H9 (cell line): Measurements from ENCODE around the gene S100Z. TPM values are rescaled to one million over a fixed set of nuclear protein-coding genes. Genes with fewer than 3 reads are reported as not detected.

Source experiments
- DNase-seq: peaks from one replicate; pipeline ENCODE4 v3.0.0-alpha.2; 2017
- H2AFZ ChIP-seq: one replicate; pipeline ENCODE4 v1.6.1; 2013; ENCODE audit warnings: mild to moderate bottlenecking, low read length, control low read depth, moderate library complexity
- H2AK5ac ChIP-seq: 2 replicates; pipeline ENCODE4 v1.6.1; 2013; ENCODE audit warnings: low read length, control low read depth, mixed read lengths; ENCODE audit not compliant: insufficient read length
- H2BK120ac ChIP-seq: one replicate; pipeline ENCODE4 v1.6.1; 2013; ENCODE audit warnings: low read depth, mild to moderate bottlenecking, low read length, control low read depth, inconsistent platforms; ENCODE audit not compliant: poor library complexity, severe bottlenecking
- H2BK12ac ChIP-seq: 2 replicates; pipeline ENCODE4 v1.6.1; 2013; ENCODE audit warnings: low read length, control low read depth, mixed read lengths, low read depth; ENCODE audit not compliant: insufficient read length
- H2BK15ac ChIP-seq: 2 replicates; pipeline ENCODE4 v1.6.1; 2013; ENCODE audit warnings: low read depth, low read length, control low read depth
- H2BK20ac ChIP-seq: one replicate; pipeline ENCODE4 v1.6.1; 2013; ENCODE audit warnings: low read depth, mild to moderate bottlenecking, low read length, control low read depth, inconsistent platforms; ENCODE audit not compliant: poor library complexity, severe bottlenecking
- H2BK5ac ChIP-seq: 2 replicates; pipeline ENCODE4 v1.6.1; 2013; ENCODE audit warnings: low read length, control low read depth, mixed read lengths; ENCODE audit not compliant: insufficient read length
- H3K14ac ChIP-seq: 2 replicates; pipeline ENCODE4 v1.6.1; 2013; ENCODE audit warnings: low read length, control low read depth; ENCODE audit not compliant: insufficient read depth
- H3K18ac ChIP-seq: 2 replicates; pipeline ENCODE4 v1.6.1; 2013; ENCODE audit warnings: low read depth, mild to moderate bottlenecking, mixed read lengths, low read length, control low read depth; ENCODE audit not compliant: insufficient read length
- H3K23ac ChIP-seq: 2 replicates; pipeline ENCODE4 v1.6.1; 2013; ENCODE audit warnings: low read length, control low read depth, mixed read lengths, low read depth; ENCODE audit not compliant: insufficient read length
- H3K23me2 ChIP-seq: 2 replicates; pipeline ENCODE4 v1.6.1; 2013; ENCODE audit warnings: low read depth, mild to moderate bottlenecking, mixed read lengths, low read length, control low read depth; ENCODE audit not compliant: insufficient read length, poor library complexity, severe bottlenecking
- H3K27ac ChIP-seq: 2 replicates; pipeline ENCODE4 v1.5.1; 2013; ENCODE audit warnings: low read length, control low read depth, mixed read lengths, low read depth; ENCODE audit not compliant: insufficient read length
- H3K27me3 ChIP-seq: 2 replicates; pipeline ENCODE4 v1.6.1; 2013; ENCODE audit warnings: low read length, control low read depth, inconsistent platforms; ENCODE audit not compliant: insufficient read depth
- H3K4ac ChIP-seq: 2 replicates; pipeline ENCODE4 v1.6.1; 2013; ENCODE audit warnings: low read depth, mild to moderate bottlenecking, control low read depth, inconsistent platforms, low read length, moderate library complexity
- H3K4me1 ChIP-seq: 2 replicates; pipeline ENCODE4 v1.6.1; 2013; ENCODE audit warnings: low read length, control low read depth, inconsistent platforms; ENCODE audit not compliant: insufficient read depth
- H3K4me2 ChIP-seq: 2 replicates; pipeline ENCODE4 v1.6.1; 2013; ENCODE audit warnings: low read length, control low read depth, mixed read lengths; ENCODE audit not compliant: insufficient read length, insufficient read depth
- H3K56ac ChIP-seq: 2 replicates; pipeline ENCODE4 v1.6.1; 2013; ENCODE audit warnings: low read depth, mild to moderate bottlenecking, mixed read lengths, low read length, control low read depth; ENCODE audit not compliant: insufficient read length
- H3K79me1 ChIP-seq: 2 replicates; pipeline ENCODE4 v1.6.1; 2013; ENCODE audit warnings: low read depth, mild to moderate bottlenecking, moderate library complexity, low read length, control low read depth, inconsistent platforms; ENCODE audit not compliant: insufficient read depth, poor library complexity, severe bottlenecking
- H3K79me2 ChIP-seq: 2 replicates; pipeline ENCODE4 v1.6.1; 2013; ENCODE audit warnings: low read length, control low read depth, inconsistent platforms; ENCODE audit not compliant: insufficient read depth
- H3K9ac ChIP-seq: 2 replicates; pipeline ENCODE4 v1.6.1; 2013; ENCODE audit warnings: low read length, control low read depth, mixed read lengths; ENCODE audit not compliant: insufficient read length; ENCODE audit errors: extremely low read depth
- H3K9me3 ChIP-seq: one replicate; pipeline ENCODE4 v1.6.1; 2013; ENCODE audit warnings: low read depth, low read length, inconsistent platforms; ENCODE audit not compliant: control insufficient read depth
- H3T11ph ChIP-seq: one replicate; pipeline ENCODE4 v1.6.1; 2013; ENCODE audit warnings: mild to moderate bottlenecking, low read length, control low read depth, inconsistent platforms
- H4K20me1 ChIP-seq: one replicate; pipeline ENCODE4 v1.6.1; 2013; ENCODE audit not compliant: control insufficient read depth, insufficient read length, insufficient read depth
- H4K5ac ChIP-seq: 2 replicates; pipeline ENCODE4 v1.6.1; 2013; ENCODE audit warnings: low read depth, mild to moderate bottlenecking, mixed read lengths, low read length, control low read depth; ENCODE audit not compliant: insufficient read length
- H4K8ac ChIP-seq: replicated peaks from 2 replicates; pipeline ENCODE4 v1.6.1; 2013; ENCODE audit warnings: low read length, control low read depth, mixed read lengths, low read depth; ENCODE audit not compliant: insufficient read length
- H4K91ac ChIP-seq: 2 replicates; pipeline ENCODE4 v1.6.1; 2013; ENCODE audit warnings: low read depth, mild to moderate bottlenecking, moderate library complexity, mixed read lengths, low read length, control low read depth; ENCODE audit not compliant: insufficient read length
- H3K27ac Mint-ChIP-seq, 3 experiments: 2 replicates in 2 of 3; 3 replicates in 1 of 3; pipeline ENCODE4 v1.8.0; 2020 to 2021; ENCODE audit warnings: mixed read lengths in 3 of 3, mild to moderate bottlenecking in 1 of 3, moderate library complexity in 1 of 3
- H3K27me3 Mint-ChIP-seq: 2 replicates; pipeline ENCODE4 v1.8.0; 2021; ENCODE audit warnings: low read depth, mild to moderate bottlenecking, moderate library complexity, mixed read lengths
- H3K36me3 Mint-ChIP-seq, 3 experiments: 2 replicates in 2 of 3; 3 replicates in 1 of 3; pipeline ENCODE4 v1.8.0; 2020 to 2021; ENCODE audit warnings: low read depth in 3 of 3, mixed read lengths in 3 of 3; ENCODE audit not compliant: insufficient read depth in 1 of 3
- H3K4me1 Mint-ChIP-seq, 2 experiments: 2 replicates each; pipeline ENCODE4 v1.8.0; 2020; ENCODE audit warnings: mixed read lengths in 2 of 2
- H3K4me3 Mint-ChIP-seq, 2 experiments: 2 replicates in 1 of 2; 3 replicates in 1 of 2; pipeline ENCODE4 v1.8.0; 2020 to 2021; ENCODE audit warnings: mild to moderate bottlenecking in 2 of 2, mixed read lengths in 2 of 2, moderate library complexity in 1 of 2
- H3K9me3 Mint-ChIP-seq, 2 experiments: 2 replicates in 1 of 2; 3 replicates in 1 of 2; pipeline ENCODE4 v1.8.0; 2020; ENCODE audit warnings: mild to moderate bottlenecking in 2 of 2, mixed read lengths in 2 of 2, moderate library complexity in 1 of 2
- WGBS: extraction: QIAGEN DNeasy Blood & Tissue Kit; methylation state at CpG from one replicate; pipeline ENCODE4 v1.1.7; 2013; ENCODE audit warnings: missing lambda C conversion rate, low lambda C conversion rate, mixed read lengths; ENCODE audit not compliant: insufficient read length; ENCODE audit errors: extremely low coverage; 5-methylcytosine and 5-hydroxymethylcytosine counted together
- total RNA-seq: library from RNA; stranded (reverse); gene quantifications from 2 replicates; pipeline ENCODE4 v1.2.1, GENCODE V29; 2021
- TF ChIP-seq, protein P1 (sequence below): fragments of 200-600 bp; sonication (generic); conservative IDR thresholded peaks from 3 replicates; pipeline ENCODE4 v1.8.0; 2021; ENCODE audit warnings: antibody characterized with exemption, mild to moderate bottlenecking

The S100Z gene
- total RNA-seq, 1 experiment from 2014 or later = not detected

GRCh38 chr5:76901522-76901921 is 51.7 kb downstream of the S100Z start:
- Histone ChIP-seq H3K27me3 (no peaks in the 10 kb centered on the region), H4K91ac (no peak overlapping the region), H4K5ac (no peak overlapping the region), H3K79me2 (no peaks in the 10 kb centered on the region), H3K56ac (no peak overlapping the region), H3T11ph (no peak overlapping the region), H2BK12ac (no peak overlapping the region), H3K23ac (no peak overlapping the region), H2BK120ac (no peak overlapping the region), H2BK5ac (no peak overlapping the region), H2BK15ac (no peak overlapping the region), H3K23me2 (no peaks in the 10 kb centered on the region), H3K18ac (no peak overlapping the region), H2AFZ (no peak overlapping the region), H3K4me1 (no peaks in the 10 kb centered on the region), H3K9me3 (no peaks in the 10 kb centered on the region), H3K79me1 (no peaks in the 10 kb centered on the region), H4K8ac (no peak overlapping the region), H3K4me2 (no peak overlapping the region), H3K4ac (no peak overlapping the region), H3K14ac (no peak overlapping the region), H2BK20ac (no peak overlapping the region), H3K27ac (no peak overlapping the region), H2AK5ac (no peak overlapping the region), H3K9ac (no peak overlapping the region), H4K20me1 (no peaks in the 10 kb centered on the region)
- WGBS = no CpG with 5 or more reads among the region's 3 CpGs
- H3K4me1 Mint-ChIP-seq = no peaks in the 10 kb centered on the region
- TF ChIP-seq, protein P1, sequence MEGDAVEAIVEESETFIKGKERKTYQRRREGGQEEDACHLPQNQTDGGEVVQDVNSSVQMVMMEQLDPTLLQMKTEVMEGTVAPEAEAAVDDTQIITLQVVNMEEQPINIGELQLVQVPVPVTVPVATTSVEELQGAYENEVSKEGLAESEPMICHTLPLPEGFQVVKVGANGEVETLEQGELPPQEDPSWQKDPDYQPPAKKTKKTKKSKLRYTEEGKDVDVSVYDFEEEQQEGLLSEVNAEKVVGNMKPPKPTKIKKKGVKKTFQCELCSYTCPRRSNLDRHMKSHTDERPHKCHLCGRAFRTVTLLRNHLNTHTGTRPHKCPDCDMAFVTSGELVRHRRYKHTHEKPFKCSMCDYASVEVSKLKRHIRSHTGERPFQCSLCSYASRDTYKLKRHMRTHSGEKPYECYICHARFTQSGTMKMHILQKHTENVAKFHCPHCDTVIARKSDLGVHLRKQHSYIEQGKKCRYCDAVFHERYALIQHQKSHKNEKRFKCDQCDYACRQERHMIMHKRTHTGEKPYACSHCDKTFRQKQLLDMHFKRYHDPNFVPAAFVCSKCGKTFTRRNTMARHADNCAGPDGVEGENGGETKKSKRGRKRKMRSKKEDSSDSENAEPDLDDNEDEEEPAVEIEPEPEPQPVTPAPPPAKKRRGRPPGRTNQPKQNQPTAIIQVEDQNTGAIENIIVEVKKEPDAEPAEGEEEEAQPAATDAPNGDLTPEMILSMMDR = no peak
- H3K27ac Mint-ChIP-seq = no peak overlapping the region
- no peak for DNase-seq
- peaks cover 12 to 15% of the 10 kb centered on the region in 2 experiments; a peak in 4 of 5 replicates for H3K9me3 Mint-ChIP-seq
- H3K27me3 Mint-ChIP-seq = no peaks in the 10 kb centered on the region; the same call in 1 of the 2 replicates
- peaks cover 0 to 5% (median 0%) of the 10 kb centered on the region in 3 experiments; a peak in 4 of 7 replicates for H3K36me3 Mint-ChIP-seq
- H3K4me3 Mint-ChIP-seq = no peak overlapping the region
